HEK293 (cell line): ENCODE data around the gene GLTPD2.
A peak's percentile ranks its signal among the peaks of the same experiment; 100 is the strongest.

Source experiments
- GLIS2 ChIP-seq: fragments of 450-650 bp; formaldehyde crosslinking; IDR thresholded peaks from 2 replicates; pipeline ENCODE4 v1.5.1; 2016; ENCODE audit warnings: missing biosample characterization, missing genetic modification characterization
- HOXC10 ChIP-seq: sonication (generic); formaldehyde crosslinking; IDR thresholded peaks from 2 replicates; pipeline ENCODE4 v1.8.1; 2023; ENCODE audit warnings: mild to moderate bottlenecking, missing genetic modification reagents
- KLF9 ChIP-seq: fragments of 450-650 bp; formaldehyde crosslinking; IDR thresholded peaks from 2 replicates; pipeline ENCODE4 v1.5.1; 2016; ENCODE audit warnings: missing biosample characterization, missing genetic modification characterization, low read depth
- SP3 ChIP-seq: fragments of 450-650 bp; formaldehyde crosslinking; IDR thresholded peaks from 2 replicates; pipeline ENCODE4 v1.5.1; 2016; ENCODE audit warnings: missing biosample characterization, missing genetic modification characterization
- ZBTB48 ChIP-seq: fragments of 450-650 bp; formaldehyde crosslinking; IDR thresholded peaks from 2 replicates; pipeline ENCODE4 v1.5.1; 2016; ENCODE audit warnings: missing biosample characterization, missing genetic modification characterization
- ZFP69B ChIP-seq: fragments of 450-650 bp; formaldehyde crosslinking; IDR thresholded peaks from 2 replicates; pipeline ENCODE4 v1.5.1; 2016; ENCODE audit warnings: missing biosample characterization, missing genetic modification characterization
- ZIC2 ChIP-seq: fragments of 450-650 bp; formaldehyde crosslinking; IDR thresholded peaks from 2 replicates; pipeline ENCODE4 v1.5.1; 2016; ENCODE audit warnings: missing biosample characterization, missing genetic modification characterization
- ZNF175 ChIP-seq: fragments of 450-650 bp; formaldehyde crosslinking; IDR thresholded peaks from 2 replicates; pipeline ENCODE4 v1.5.1; 2016; ENCODE audit warnings: missing biosample characterization, missing genetic modification characterization
- ZNF19 ChIP-seq: fragments of 450-650 bp; formaldehyde crosslinking; IDR thresholded peaks from 2 replicates; pipeline ENCODE4; 2016; ENCODE audit warnings: missing biosample characterization, missing genetic modification characterization, low read depth
- ZNF354C ChIP-seq: fragments of 450-650 bp; formaldehyde crosslinking; IDR thresholded peaks from 2 replicates; pipeline ENCODE4 v1.5.1; 2016; ENCODE audit warnings: missing biosample characterization, missing genetic modification characterization, low read depth, borderline replicate concordance
- ZNF624 ChIP-seq: fragments of 450-650 bp; formaldehyde crosslinking; IDR thresholded peaks from 2 replicates; pipeline ENCODE4 v1.5.1; 2017; ENCODE audit warnings: missing biosample characterization, missing genetic modification characterization
- ZNF670 ChIP-seq: fragments of 450-650 bp; formaldehyde crosslinking; IDR thresholded peaks from 2 replicates; pipeline ENCODE4 v1.5.1; 2016; ENCODE audit warnings: missing biosample characterization, missing genetic modification characterization, low read depth
- ZNF677 ChIP-seq: fragments of 450-650 bp; IDR thresholded peaks from 2 replicates; pipeline ENCODE4 v1.5.0; 2018; ENCODE audit warnings: missing biosample characterization, mild to moderate bottlenecking, missing genetic modification characterization, moderate library complexity
- TF ChIP-seq, protein P1 (sequence below): fragments of 450-650 bp; formaldehyde crosslinking; optimal IDR thresholded peaks from 2 replicates; pipeline ENCODE3; 2016; ENCODE audit warnings: missing biosample characterization, mild to moderate bottlenecking, missing genetic modification characterization
- TF ChIP-seq, protein P2 (sequence below): fragments of 450-650 bp; formaldehyde crosslinking; IDR thresholded peaks from 2 replicates; pipeline ENCODE4 v1.5.1; 2016; ENCODE audit warnings: missing biosample characterization, missing genetic modification characterization
- TF ChIP-seq, protein P3 (sequence below): fragments of 450-650 bp; formaldehyde crosslinking; IDR thresholded peaks from 2 replicates; pipeline ENCODE4 v1.5.1; 2016; ENCODE audit warnings: missing biosample characterization, missing genetic modification characterization
- TF ChIP-seq, protein P4 (sequence below): fragments of 450-650 bp; formaldehyde crosslinking; IDR thresholded peaks from 2 replicates; pipeline ENCODE4 v1.5.1; 2016; ENCODE audit warnings: missing biosample characterization, missing genetic modification characterization
- TF ChIP-seq, protein P5 (sequence below): fragments of 450-650 bp; formaldehyde crosslinking; IDR thresholded peaks from 2 replicates; pipeline ENCODE4 v1.5.1; 2016; ENCODE audit warnings: missing biosample characterization, missing genetic modification characterization
- TF ChIP-seq, protein P6 (sequence below): fragments of 450-650 bp; formaldehyde crosslinking; IDR thresholded peaks from 2 replicates; pipeline ENCODE4 v1.5.1; 2016; ENCODE audit warnings: missing biosample characterization, missing genetic modification characterization
- TF ChIP-seq, protein P7 (sequence below): fragments of 450-650 bp; formaldehyde crosslinking; IDR thresholded peaks from 2 replicates; pipeline ENCODE4 v1.5.1; 2016; ENCODE audit warnings: missing biosample characterization, missing genetic modification characterization
- TF ChIP-seq, protein P8 (sequence below): fragments of 450-650 bp; formaldehyde crosslinking; IDR thresholded peaks from 2 replicates; pipeline ENCODE4 v1.5.1; 2017; ENCODE audit warnings: missing biosample characterization, missing genetic modification characterization

GLTPD2 gene

DNA sequence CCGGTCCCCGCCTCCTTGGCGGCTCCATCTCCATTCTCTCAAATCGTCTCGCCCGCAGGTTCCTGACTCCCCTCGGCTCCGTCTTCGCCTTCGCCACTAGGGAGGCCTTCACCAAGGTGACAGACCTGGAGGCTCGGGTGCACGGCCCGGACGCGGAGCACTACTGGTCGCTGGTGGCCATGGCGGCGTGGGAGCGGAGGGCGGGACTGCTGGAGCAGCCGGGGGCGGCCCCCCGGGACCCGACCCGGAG, 862 bp downstream of the GLTPD2 start (continued):
- TF ChIP-seq, protein P1, sequence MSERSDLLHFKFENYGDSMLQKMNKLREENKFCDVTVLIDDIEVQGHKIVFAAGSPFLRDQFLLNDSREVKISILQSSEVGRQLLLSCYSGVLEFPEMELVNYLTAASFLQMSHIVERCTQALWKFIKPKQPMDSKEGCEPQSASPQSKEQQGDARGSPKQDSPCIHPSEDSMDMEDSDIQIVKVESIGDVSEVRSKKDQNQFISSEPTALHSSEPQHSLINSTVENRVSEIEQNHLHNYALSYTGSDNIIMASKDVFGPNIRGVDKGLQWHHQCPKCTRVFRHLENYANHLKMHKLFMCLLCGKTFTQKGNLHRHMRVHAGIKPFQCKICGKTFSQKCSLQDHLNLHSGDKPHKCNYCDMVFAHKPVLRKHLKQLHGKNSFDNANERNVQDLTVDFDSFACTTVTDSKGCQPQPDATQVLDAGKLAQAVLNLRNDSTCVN (tag by site-specific recombination), result no peak
- TF ChIP-seq, protein P2, sequence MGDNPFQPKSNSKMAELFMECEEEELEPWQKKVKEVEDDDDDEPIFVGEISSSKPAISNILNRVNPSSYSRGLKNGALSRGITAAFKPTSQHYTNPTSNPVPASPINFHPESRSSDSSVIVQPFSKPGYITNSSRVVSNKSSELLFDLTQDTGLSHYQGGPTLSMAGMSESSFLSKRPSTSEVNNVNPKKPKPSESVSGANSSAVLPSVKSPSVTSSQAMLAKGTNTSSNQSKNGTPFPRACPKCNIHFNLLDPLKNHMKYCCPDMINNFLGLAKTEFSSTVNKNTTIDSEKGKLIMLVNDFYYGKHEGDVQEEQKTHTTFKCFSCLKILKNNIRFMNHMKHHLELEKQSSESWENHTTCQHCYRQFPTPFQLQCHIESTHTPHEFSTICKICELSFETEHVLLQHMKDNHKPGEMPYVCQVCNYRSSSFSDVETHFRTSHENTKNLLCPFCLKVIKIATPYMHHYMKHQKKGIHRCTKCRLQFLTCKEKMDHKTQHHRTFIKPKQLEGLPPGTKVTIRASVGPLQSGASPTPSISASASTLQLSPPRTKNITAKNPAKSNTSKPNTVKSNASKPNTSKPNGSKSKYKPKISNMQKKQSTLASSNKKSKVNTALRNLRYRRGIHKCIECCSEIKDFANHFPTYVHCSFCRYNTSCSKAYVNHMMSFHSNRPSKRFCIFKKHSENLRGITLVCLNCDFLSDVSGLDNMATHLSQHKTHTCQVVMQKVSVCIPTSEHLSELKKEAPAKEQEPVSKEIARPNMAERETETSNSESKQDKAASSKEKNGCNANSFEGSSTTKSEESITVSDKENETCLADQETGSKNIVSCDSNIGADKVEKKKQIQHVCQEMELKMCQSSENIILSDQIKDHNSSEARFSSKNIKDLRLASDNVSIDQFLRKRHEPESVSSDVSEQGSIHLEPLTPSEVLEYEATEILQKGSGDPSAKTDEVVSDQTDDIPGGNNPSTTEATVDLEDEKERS (tag by site-specific recombination), result no peak
- TF ChIP-seq ZNF19 (tag by site-specific recombination) (no peak), HOXC10 (no peak), ZNF670 (tag by site-specific recombination) (no peak), ZBTB48 (no peak), SP3 (tag by site-specific recombination) (peak; percentile 75), ZIC2 (tag by site-specific recombination) (no peak), KLF9 (tag by site-specific recombination) (peak; percentile 60), ZFP69B (tag by site-specific recombination) (no peak), ZNF677 (no peak), ZNF175 (tag by site-specific recombination) (no peak), ZNF624 (tag by site-specific recombination) (no peak), GLIS2 (tag by site-specific recombination) (peak; percentile 93), ZNF354C (no peak)
- TF ChIP-seq, protein P3, sequence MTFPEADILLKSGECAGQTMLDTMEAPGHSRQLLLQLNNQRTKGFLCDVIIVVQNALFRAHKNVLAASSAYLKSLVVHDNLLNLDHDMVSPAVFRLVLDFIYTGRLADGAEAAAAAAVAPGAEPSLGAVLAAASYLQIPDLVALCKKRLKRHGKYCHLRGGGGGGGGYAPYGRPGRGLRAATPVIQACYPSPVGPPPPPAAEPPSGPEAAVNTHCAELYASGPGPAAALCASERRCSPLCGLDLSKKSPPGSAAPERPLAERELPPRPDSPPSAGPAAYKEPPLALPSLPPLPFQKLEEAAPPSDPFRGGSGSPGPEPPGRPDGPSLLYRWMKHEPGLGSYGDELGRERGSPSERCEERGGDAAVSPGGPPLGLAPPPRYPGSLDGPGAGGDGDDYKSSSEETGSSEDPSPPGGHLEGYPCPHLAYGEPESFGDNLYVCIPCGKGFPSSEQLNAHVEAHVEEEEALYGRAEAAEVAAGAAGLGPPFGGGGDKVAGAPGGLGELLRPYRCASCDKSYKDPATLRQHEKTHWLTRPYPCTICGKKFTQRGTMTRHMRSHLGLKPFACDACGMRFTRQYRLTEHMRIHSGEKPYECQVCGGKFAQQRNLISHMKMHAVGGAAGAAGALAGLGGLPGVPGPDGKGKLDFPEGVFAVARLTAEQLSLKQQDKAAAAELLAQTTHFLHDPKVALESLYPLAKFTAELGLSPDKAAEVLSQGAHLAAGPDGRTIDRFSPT (tag by site-specific recombination), result no peak
- TF ChIP-seq, protein P4, sequence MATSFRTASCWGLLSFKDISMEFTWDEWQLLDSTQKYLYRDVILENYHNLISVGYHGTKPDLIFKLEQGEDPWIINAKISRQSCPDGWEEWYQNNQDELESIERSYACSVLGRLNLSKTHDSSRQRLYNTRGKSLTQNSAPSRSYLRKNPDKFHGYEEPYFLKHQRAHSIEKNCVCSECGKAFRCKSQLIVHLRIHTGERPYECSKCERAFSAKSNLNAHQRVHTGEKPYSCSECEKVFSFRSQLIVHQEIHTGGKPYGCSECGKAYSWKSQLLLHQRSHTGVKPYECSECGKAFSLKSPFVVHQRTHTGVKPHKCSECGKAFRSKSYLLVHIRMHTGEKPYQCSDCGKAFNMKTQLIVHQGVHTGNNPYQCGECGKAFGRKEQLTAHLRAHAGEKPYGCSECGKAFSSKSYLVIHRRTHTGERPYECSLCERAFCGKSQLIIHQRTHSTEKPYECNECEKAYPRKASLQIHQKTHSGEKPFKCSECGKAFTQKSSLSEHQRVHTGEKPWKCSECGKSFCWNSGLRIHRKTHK (tag by site-specific recombination), result no peak
- TF ChIP-seq, protein P5, sequence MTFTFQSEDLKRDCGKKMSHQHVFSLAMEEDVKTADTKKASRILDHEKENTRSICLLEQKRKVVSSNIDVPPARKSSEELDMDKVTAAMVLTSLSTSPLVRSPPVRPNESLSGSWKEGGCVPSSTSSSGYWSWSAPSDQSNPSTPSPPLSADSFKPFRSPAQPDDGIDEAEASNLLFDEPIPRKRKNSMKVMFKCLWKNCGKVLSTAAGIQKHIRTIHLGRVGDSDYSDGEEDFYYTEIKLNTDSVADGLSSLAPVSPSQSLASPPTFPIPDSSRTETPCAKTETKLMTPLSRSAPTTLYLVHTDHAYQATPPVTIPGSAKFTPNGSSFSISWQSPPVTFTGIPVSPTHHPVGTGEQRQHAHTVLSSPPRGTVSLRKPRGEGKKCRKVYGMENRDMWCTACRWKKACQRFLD, result no peak
- TF ChIP-seq, protein P6, sequence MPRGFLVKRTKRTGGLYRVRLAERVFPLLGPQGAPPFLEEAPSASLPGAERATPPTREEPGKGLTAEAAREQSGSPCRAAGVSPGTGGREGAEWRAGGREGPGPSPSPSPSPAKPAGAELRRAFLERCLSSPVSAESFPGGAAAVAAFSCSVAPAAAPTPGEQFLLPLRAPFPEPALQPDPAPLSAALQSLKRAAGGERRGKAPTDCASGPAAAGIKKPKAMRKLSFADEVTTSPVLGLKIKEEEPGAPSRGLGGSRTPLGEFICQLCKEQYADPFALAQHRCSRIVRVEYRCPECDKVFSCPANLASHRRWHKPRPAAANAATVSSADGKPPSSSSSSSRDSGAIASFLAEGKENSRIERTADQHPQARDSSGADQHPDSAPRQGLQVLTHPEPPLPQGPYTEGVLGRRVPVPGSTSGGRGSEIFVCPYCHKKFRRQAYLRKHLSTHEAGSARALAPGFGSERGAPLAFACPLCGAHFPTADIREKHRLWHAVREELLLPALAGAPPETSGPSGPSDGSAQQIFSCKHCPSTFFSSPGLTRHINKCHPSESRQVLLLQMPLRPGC, result no peak
- TF ChIP-seq, protein P7, sequence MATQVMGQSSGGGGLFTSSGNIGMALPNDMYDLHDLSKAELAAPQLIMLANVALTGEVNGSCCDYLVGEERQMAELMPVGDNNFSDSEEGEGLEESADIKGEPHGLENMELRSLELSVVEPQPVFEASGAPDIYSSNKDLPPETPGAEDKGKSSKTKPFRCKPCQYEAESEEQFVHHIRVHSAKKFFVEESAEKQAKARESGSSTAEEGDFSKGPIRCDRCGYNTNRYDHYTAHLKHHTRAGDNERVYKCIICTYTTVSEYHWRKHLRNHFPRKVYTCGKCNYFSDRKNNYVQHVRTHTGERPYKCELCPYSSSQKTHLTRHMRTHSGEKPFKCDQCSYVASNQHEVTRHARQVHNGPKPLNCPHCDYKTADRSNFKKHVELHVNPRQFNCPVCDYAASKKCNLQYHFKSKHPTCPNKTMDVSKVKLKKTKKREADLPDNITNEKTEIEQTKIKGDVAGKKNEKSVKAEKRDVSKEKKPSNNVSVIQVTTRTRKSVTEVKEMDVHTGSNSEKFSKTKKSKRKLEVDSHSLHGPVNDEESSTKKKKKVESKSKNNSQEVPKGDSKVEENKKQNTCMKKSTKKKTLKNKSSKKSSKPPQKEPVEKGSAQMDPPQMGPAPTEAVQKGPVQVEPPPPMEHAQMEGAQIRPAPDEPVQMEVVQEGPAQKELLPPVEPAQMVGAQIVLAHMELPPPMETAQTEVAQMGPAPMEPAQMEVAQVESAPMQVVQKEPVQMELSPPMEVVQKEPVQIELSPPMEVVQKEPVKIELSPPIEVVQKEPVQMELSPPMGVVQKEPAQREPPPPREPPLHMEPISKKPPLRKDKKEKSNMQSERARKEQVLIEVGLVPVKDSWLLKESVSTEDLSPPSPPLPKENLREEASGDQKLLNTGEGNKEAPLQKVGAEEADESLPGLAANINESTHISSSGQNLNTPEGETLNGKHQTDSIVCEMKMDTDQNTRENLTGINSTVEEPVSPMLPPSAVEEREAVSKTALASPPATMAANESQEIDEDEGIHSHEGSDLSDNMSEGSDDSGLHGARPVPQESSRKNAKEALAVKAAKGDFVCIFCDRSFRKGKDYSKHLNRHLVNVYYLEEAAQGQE, result no peak
- TF ChIP-seq, protein P8, sequence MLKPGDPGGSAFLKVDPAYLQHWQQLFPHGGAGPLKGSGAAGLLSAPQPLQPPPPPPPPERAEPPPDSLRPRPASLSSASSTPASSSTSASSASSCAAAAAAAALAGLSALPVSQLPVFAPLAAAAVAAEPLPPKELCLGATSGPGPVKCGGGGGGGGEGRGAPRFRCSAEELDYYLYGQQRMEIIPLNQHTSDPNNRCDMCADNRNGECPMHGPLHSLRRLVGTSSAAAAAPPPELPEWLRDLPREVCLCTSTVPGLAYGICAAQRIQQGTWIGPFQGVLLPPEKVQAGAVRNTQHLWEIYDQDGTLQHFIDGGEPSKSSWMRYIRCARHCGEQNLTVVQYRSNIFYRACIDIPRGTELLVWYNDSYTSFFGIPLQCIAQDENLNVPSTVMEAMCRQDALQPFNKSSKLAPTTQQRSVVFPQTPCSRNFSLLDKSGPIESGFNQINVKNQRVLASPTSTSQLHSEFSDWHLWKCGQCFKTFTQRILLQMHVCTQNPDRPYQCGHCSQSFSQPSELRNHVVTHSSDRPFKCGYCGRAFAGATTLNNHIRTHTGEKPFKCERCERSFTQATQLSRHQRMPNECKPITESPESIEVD (tag by site-specific recombination), result no peak
